CD14-positive monocyte (primary cell): ENCODE results near the gene FADS2. TPM values are rescaled to one million over a fixed set of nuclear protein-coding genes. Genes with fewer than 3 reads are reported as not detected.

Experiments used
- DNase-seq, 3 donors: peaks; one replicate each; pipeline ENCODE4 v3.0.0-alpha.2; 2011 to 2022
- H2AFZ ChIP-seq: 2 replicates; pipeline ENCODE4 v1.6.0; 2012; ENCODE audit warnings: mild to moderate bottlenecking, low read depth, low read length, inconsistent platforms; ENCODE audit not compliant: insufficient read depth, poor library complexity, severe bottlenecking
- H3K27ac ChIP-seq, 2 donors: 1 replicate in 1 of 2; 2 replicates in 1 of 2; pipeline ENCODE4 v1.5.1; 2012 to 2013; ENCODE audit warnings: low read length in 2 of 2, control low read depth in 1 of 2, inconsistent platforms in 1 of 2, low read depth in 1 of 2, mild to moderate bottlenecking in 1 of 2
- H3K27me3 ChIP-seq, 2 donors: one replicate each; pipeline versions ENCODE4 v1.6.0 to v1.6.1; 2011 to 2013; ENCODE audit warnings: low read length in 2 of 2; ENCODE audit not compliant: control insufficient read depth in 2 of 2, insufficient read depth in 2 of 2
- H3K36me3 ChIP-seq, 2 donors: replicated peaks in 1 of 2; 1 replicate in 1 of 2; 2 replicates in 1 of 2; pipeline versions ENCODE4 v1.5.1 to v1.6.1; 2012 to 2013; ENCODE audit warnings: low read length in 2 of 2, control low read depth in 1 of 2, inconsistent platforms in 1 of 2, mild to moderate bottlenecking in 1 of 2; ENCODE audit not compliant: insufficient read depth in 2 of 2, control insufficient read depth in 1 of 2
- H3K4me1 ChIP-seq, 2 donors: 1 replicate in 1 of 2; 2 replicates in 1 of 2; pipeline versions ENCODE4 v1.5.1 to v1.6.1; 2012 to 2013; ENCODE audit warnings: low read length in 2 of 2, control low read depth in 1 of 2, inconsistent platforms in 1 of 2, mild to moderate bottlenecking in 1 of 2, moderate library complexity in 1 of 2; ENCODE audit not compliant: insufficient read depth in 2 of 2, control insufficient read depth in 1 of 2
- H3K4me2 ChIP-seq: replicated peaks from 2 replicates; pipeline ENCODE3; 2012; ENCODE audit warnings: low read length, moderate library complexity, mild to moderate bottlenecking; ENCODE audit not compliant: poor library complexity, severe bottlenecking; ENCODE audit errors: extremely low read depth
- H3K4me3 ChIP-seq, 3 experiments: fragments of 200-600 bp in 1 of 3; sonication (generic) in 1 of 3; replicated peaks in 1 of 3; 1 replicate in 2 of 3; 2 replicates in 1 of 3; pipeline ENCODE4 v1.5.1; 2011 to 2013; ENCODE audit warnings: low read length in 3 of 3, mild to moderate bottlenecking in 3 of 3, control low read depth in 2 of 3, low read depth in 2 of 3, inconsistent platforms in 1 of 3, moderate library complexity in 1 of 3
- H3K79me2 ChIP-seq: 2 replicates; pipeline ENCODE4 v1.6.0; 2012; ENCODE audit warnings: mild to moderate bottlenecking, control low read depth, inconsistent platforms, low read length, moderate library complexity; ENCODE audit not compliant: insufficient read depth
- H3K9ac ChIP-seq: 2 replicates; pipeline ENCODE4 v1.6.0; 2017; ENCODE audit warnings: low read length, mild to moderate bottlenecking; ENCODE audit not compliant: insufficient read depth, poor library complexity, severe bottlenecking
- H3K9me3 ChIP-seq, 2 donors: replicated peaks in 1 of 2; 1 replicate in 1 of 2; 2 replicates in 1 of 2; pipeline versions ENCODE4 v1.5.1 to v1.6.1; 2012 to 2013; ENCODE audit warnings: low read length in 2 of 2, control low read depth in 1 of 2; ENCODE audit not compliant: control insufficient read depth in 1 of 2, insufficient read depth in 1 of 2
- H4K20me1 ChIP-seq: 2 replicates; pipeline ENCODE4 v1.6.0; 2012; ENCODE audit warnings: mild to moderate bottlenecking, low read length, control low read depth, moderate library complexity; ENCODE audit not compliant: insufficient read depth
- H3K27ac Mint-ChIP-seq, 7 donors: one replicate each; pipeline ENCODE4 v1.8.0; 2020; ENCODE audit warnings: mild to moderate bottlenecking in 7 of 7, mixed read lengths in 7 of 7, moderate library complexity in 6 of 7, inconsistent platforms in 2 of 7
- H3K27me3 Mint-ChIP-seq, 3 donors: one replicate each; pipeline ENCODE4 v1.8.0; 2021 to 2022; ENCODE audit warnings: low read depth in 3 of 3, mild to moderate bottlenecking in 3 of 3, mixed read lengths in 3 of 3, moderate library complexity in 3 of 3, inconsistent platforms in 1 of 3
- H3K36me3 Mint-ChIP-seq, 2 donors: one replicate each; pipeline ENCODE4 v1.8.0; 2020; ENCODE audit warnings: mixed read lengths in 2 of 2, inconsistent platforms in 1 of 2, mild to moderate bottlenecking in 1 of 2
- H3K4me1 Mint-ChIP-seq: one replicate; pipeline ENCODE4 v1.8.0; 2020; ENCODE audit warnings: mild to moderate bottlenecking, mixed read lengths
- H3K4me3 Mint-ChIP-seq, 2 donors: one replicate each; pipeline ENCODE4 v1.8.0; 2020; ENCODE audit warnings: mild to moderate bottlenecking in 2 of 2, mixed read lengths in 2 of 2, moderate library complexity in 1 of 2
- H3K9me3 Mint-ChIP-seq, 7 donors: one replicate each; pipeline ENCODE4 v1.8.0; 2020 to 2022; ENCODE audit warnings: mixed read lengths in 7 of 7, mild to moderate bottlenecking in 6 of 7, moderate library complexity in 6 of 7, inconsistent platforms in 2 of 7
- WGBS: methylation state at CpG from one replicate; pipeline ENCODE4 v1.1.5; 2013; ENCODE audit warnings: missing lambda C conversion rate; ENCODE audit not compliant: insufficient coverage; 5-methylcytosine and 5-hydroxymethylcytosine counted together
- intact Hi-C, 2 donors: fragments of 100-400 bp; cut with micrococcal nuclease; formaldehyde crosslinking; loops; one replicate each; pipeline versions ENCODE4 v1.15.0 to v1.15.1; 2023
- polyA minus RNA-seq: library from RNA; depleted of rRNA, polyadenylated mRNA; stranded (reverse); fragments of >200 nt; gene quantifications from 2 replicates; pipeline ENCODE4 v1.2.3, GENCODE V29; 2012
- polyA plus RNA-seq, 3 donors: library from polyadenylated mRNA; depleted of rRNA in 1 of 3; unstranded in 2 of 3; stranded (reverse) in 1 of 3; fragments of 300-500 nt in 2 of 3; fragments of >200 nt in 1 of 3; fragmentation: Illumina TruSeq in 2 of 3; gene quantifications; 1 replicate in 2 of 3; 2 replicates in 1 of 3; pipeline ENCODE4 v1.2.3, GENCODE V29; 2012 to 2021
- total RNA-seq, 12 experiments: library from RNA in 1 of 12; stranded (reverse) in 1 of 12; fragments of 120-200 nt in 1 of 12; gene quantifications; one replicate each; pipeline ENCODE4 v1.2.4 and lab custom pipeline; 2013 to 2026; ENCODE audit warnings: mixed read lengths in 6 of 12, inconsistent platforms in 1 of 12
- TF ChIP-seq, protein P1 (sequence below): fragments of 200-600 bp; IDR thresholded peaks from one replicate; pipeline ENCODE4 v1.8.0; 2022; ENCODE audit warnings: antibody characterized with exemption, mild to moderate bottlenecking

Gene FADS2
- 7.6 TPM for total RNA-seq (2013)
- polyA plus RNA-seq (10 to 100 TPM in 1 of 3 donors, 1 to 10 TPM in 2; 5.1 to 19.9 (median 6.4) TPM), polyA minus RNA-seq (2.6 and 6.2 TPM in 2 replicates), total RNA-seq (lab: John Stamatoyannopoulos, UW) (1.5 to 30.7 (median 5.3) reads per million in 11 experiments)

DNA sequence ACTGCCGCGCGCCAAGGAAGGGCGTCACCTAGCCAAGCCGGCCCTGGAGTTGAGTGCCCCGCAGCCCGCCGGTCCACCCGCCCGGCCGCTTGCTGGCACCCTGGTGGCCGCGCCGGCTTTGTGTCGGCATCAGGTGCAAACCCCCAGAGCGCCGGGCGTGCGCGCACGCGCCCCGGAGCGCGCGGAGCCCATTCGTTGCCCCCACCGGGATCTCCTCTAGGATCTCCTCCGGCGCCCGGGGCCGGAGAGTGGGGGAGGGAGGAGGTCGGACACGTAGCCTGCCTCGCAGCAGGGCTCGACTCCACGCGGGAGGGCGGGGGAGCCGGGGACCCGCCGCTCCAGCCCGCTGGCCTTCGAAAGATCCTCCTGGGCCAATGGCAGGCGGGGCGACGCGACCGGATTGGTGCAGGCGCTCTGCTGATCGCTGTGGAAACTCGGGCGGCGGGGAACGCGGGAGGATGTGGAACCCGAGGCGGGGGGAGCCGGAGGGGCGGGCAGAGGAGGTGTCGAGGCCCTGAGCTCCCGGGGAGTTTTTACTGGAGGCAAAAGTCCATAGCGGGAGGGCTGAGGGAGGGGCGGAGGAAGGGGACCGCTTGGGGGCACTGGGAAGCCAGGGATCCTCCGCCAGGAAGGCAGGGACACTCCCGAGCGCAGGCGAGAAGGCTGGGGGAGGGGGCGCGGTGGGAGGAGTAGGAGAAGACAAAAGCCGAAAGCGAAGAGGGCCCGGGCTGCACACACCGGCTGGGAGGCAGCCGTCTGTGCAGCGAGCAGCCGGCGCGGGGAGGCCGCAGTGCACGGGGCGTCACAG, at the start of gene FADS2:
Gene FADS2, plus strand, starts transcription at position 730 of the 808 bp plus-strand sequence. CDS start 91 bp downstream, outside the sequence.
- peak within 1 kb of the TSS; percentile 59 to 70 for H3K27ac ChIP-seq
- peaks cover 0 to 15% of the 10 kb centered on the region in 2 donors for H3K27me3 ChIP-seq
- peaks cover 53 to 61% of the 10 kb centered on the region in 2 donors for H3K4me1 ChIP-seq
- TF ChIP-seq, protein P1, sequence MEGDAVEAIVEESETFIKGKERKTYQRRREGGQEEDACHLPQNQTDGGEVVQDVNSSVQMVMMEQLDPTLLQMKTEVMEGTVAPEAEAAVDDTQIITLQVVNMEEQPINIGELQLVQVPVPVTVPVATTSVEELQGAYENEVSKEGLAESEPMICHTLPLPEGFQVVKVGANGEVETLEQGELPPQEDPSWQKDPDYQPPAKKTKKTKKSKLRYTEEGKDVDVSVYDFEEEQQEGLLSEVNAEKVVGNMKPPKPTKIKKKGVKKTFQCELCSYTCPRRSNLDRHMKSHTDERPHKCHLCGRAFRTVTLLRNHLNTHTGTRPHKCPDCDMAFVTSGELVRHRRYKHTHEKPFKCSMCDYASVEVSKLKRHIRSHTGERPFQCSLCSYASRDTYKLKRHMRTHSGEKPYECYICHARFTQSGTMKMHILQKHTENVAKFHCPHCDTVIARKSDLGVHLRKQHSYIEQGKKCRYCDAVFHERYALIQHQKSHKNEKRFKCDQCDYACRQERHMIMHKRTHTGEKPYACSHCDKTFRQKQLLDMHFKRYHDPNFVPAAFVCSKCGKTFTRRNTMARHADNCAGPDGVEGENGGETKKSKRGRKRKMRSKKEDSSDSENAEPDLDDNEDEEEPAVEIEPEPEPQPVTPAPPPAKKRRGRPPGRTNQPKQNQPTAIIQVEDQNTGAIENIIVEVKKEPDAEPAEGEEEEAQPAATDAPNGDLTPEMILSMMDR: no peak
- peak within 1 kb of the TSS; percentile 88 to 95 for H3K4me3 Mint-ChIP-seq
- peak within 1 kb of the TSS; percentile 42 to 77 (median 63) for H3K4me3 ChIP-seq
- no peaks in the 10 kb centered on the region for H3K9me3 ChIP-seq
- no peaks in the 10 kb centered on the region for H4K20me1 ChIP-seq
- H3K4me2 ChIP-seq: peak within 1 kb of the TSS; percentile 97
- H3K9ac ChIP-seq: peak within 1 kb of the TSS; percentile 64
- under 1% methylated on average over 81 of the region's 83 CpGs for WGBS
- peaks cover 15% of the 10 kb centered on the region for H3K79me2 ChIP-seq
- peak within 1 kb of the TSS; percentile 69 to 89 (median 86) for H3K27ac Mint-ChIP-seq
- peaks cover 0 to 3% (median 0%) of the 10 kb centered on the region in 7 donors for H3K9me3 Mint-ChIP-seq
- peaks cover 17 to 21% (median 18%) of the 10 kb centered on the region in 3 donors for H3K27me3 Mint-ChIP-seq
- peak within 1 kb of the TSS; percentile 92 for H2AFZ ChIP-seq
- H3K4me1 Mint-ChIP-seq: peaks cover 53% of the 10 kb centered on the region
- DNase-seq: peak; percentile 46 to 67 (median 67)
- H3K36me3 Mint-ChIP-seq: peaks cover 2 to 5% of the 10 kb centered on the region in 2 donors
- no peaks in the 10 kb centered on the region for H3K36me3 ChIP-seq
- intact Hi-C loops: no loop called here

DNA sequence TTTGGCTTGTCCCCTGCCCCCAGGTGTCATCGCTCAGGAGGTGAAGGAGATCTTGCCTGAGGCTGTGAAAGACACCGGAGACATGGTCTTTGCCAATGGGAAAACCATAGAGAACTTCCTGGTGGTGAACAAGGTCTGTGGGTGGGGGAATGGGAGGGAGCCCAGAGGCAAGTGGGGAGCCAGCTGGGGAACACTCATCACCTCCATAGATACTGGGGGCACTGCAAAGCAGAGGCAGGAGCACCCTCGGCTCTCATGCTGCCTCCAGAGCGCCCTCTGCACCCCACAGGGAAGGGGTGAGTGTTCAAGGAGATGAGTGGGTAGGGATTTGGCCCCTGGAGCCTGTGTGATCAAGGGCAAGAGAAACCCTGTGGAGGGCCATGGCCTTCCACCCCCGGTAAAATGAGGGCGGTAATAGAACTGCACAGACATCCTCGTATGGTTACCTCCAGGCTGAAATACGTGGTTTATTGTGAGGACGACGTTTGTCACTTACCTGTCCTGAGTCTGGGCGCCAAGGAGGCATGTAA, 49.7 kb upstream of the FADS2 start:
- no peak for DNase-seq
- Histone ChIP-seq H3K9me3 (no peaks in the 10 kb centered on the region), H3K9ac (no peak overlapping the region), H3K27ac (no peak overlapping the region), H3K27me3 (peaks cover 0 to 8% of the 10 kb centered on the region in 2 donors), H3K4me3 (no peak overlapping the region), H4K20me1 (no peaks in the 10 kb centered on the region), H3K36me3 (no peaks in the 10 kb centered on the region), H3K4me2 (no peak overlapping the region), H2AFZ (no peak overlapping the region), H3K79me2 (no peaks in the 10 kb centered on the region), H3K4me1 (peaks cover 10 to 15% of the 10 kb centered on the region in 2 donors)
- Mint-ChIP-seq H3K4me3 (peak overlapping the region in 1 of 2 donors; percentile 85), H3K27ac (no peak overlapping the region), H3K27me3 (peaks cover 14 to 29% (median 20%) of the 10 kb centered on the region in 3 donors), H3K9me3 (peaks cover 0 to 3% (median 0%) of the 10 kb centered on the region in 7 donors), H3K36me3 (peaks cover 3 to 7% of the 10 kb centered on the region in 2 donors), H3K4me1 (peaks cover 13% of the 10 kb centered on the region)
- 92% methylated on average over 7 of the region's 11 CpGs for WGBS
- intact Hi-C loops: no loop called here
- TF ChIP-seq, protein P1: no peak
